ENCODE data around the gene NOX3. TPM values are rescaled to one million over a fixed set of nuclear protein-coding genes. Genes with fewer than 3 reads are reported as not detected.

NOX3 gene
- total RNA-seq, 2 donors from 2014 or later: not detected

Other genes starting within 250 kb of the NOX3 start
- gene CLDN20, start 191.8 kb downstream of the NOX3 start, total RNA-seq: not detected
- 10 to 100 TPM; 38.6 to 48.9 TPM for gene TFB1M, start 141.4 kb downstream of the NOX3 start, total RNA-seq